Endometrial microvascular endothelial cells (primary cell): ENCODE results near the gene CPTP. TPM values are rescaled to one million over a fixed set of nuclear protein-coding genes. Genes with fewer than 3 reads are reported as not detected.

Experiments used
- in situ Hi-C: cut with HindIII; loops from 2 replicates; pipeline ENCODE4 v1.10.0; 2017; ENCODE audit warnings: low sequenced_read_pairs, low pct_unique_long_range_greater_than_20kb; ENCODE audit errors: inconsistent ontology term
- total RNA-seq: library from RNA; depleted of rRNA; stranded (reverse); fragments of >200 nt; gene quantifications from one replicate; pipeline ENCODE4 v1.2.3, GENCODE V29; 2015; ENCODE audit errors: inconsistent ontology term

Gene CPTP
- total RNA-seq, 1 donor from 2014 or later, result 31.2 TPM

- in situ Hi-C loops, result no loop called here
Observed at GRCh38 chr1:1342584-1343115, 18.0 kb downstream of the CPTP start.

GRCh38 chr1:1343811-1344421 lies 19.3 kb downstream of the CPTP start:
- in situ Hi-C loops, result no loop called here

- in situ Hi-C loops, result no loop called here
Observed at GRCh38 chr1:1344655-1345361, 20.2 kb downstream of the CPTP start.

- in situ Hi-C loops, result no loop called here
Observed at GRCh38 chr1:1345384-1345783, 20.8 kb downstream of the CPTP start.

- in situ Hi-C loops, result no loop called here
Observed at GRCh38 chr1:1345860-1346500, 21.4 kb downstream of the CPTP start.

- in situ Hi-C loops, result no loop called here
Observed at GRCh38 chr1:1346501-1346890, 21.9 kb downstream of the CPTP start.

- in situ Hi-C loops, result no loop called here
Observed at GRCh38 chr1:1347026-1347595, 22.5 kb downstream of the CPTP start.

GRCh38 chr1:1347663-1348419 lies 23.2 kb downstream of the CPTP start:
- in situ Hi-C loops, result no loop called here

- in situ Hi-C loops, result no loop called here
Observed at GRCh38 chr1:1348420-1349255, 24.0 kb downstream of the CPTP start.

GRCh38 chr1:1349256-1350012 lies 24.8 kb downstream of the CPTP start, which contains the start of gene DVL1:
DVL1 (minus strand) TSS chr1:1349418; CDS start chr1:1349065, 353 bp downstream.
- in situ Hi-C loops, result no loop called here

GRCh38 chr1:1351511-1352427 lies 27.2 kb downstream of the CPTP start:
- in situ Hi-C loops, result no loop called here

- in situ Hi-C loops, result no loop called here
Observed at GRCh38 chr1:1352786-1353388, 28.3 kb downstream of the CPTP start.

GRCh38 chr1:1353389-1354151 lies 29.0 kb downstream of the CPTP start:
- in situ Hi-C loops, result no loop called here

- in situ Hi-C loops, result no loop called here
Observed at GRCh38 chr1:1354271-1355247, 30.0 kb downstream of the CPTP start.
